Uterus (tissue), 4 donors: ENCODE results near the gene TNPO3. TPM values are rescaled to one million over a fixed set of nuclear protein-coding genes. Genes with fewer than 3 reads are reported as not detected.

Source experiments
- DNase-seq, 2 donors: peaks; one replicate each; pipeline ENCODE4 v3.0.0-alpha.2; 2019 to 2020
- H3K27ac ChIP-seq, 2 donors: fragments of 200-600 bp; sonication (generic); 1 replicate in 1 of 2; 2 replicates in 1 of 2; pipeline ENCODE4 v1.5.1; 2016 to 2018
- H3K27me3 ChIP-seq, 2 donors: fragments of 200-600 bp; sonication (generic); one replicate each; pipeline ENCODE4 v1.5.1; 2018 to 2019; ENCODE audit warnings: control low read depth in 1 of 2
- H3K36me3 ChIP-seq, 2 donors: fragments of 200-600 bp; sonication (generic); one replicate each; pipeline ENCODE4 v1.5.1; 2019; ENCODE audit warnings: control low read depth in 1 of 2
- H3K4me1 ChIP-seq, 2 donors: fragments of 200-600 bp; sonication (generic); one replicate each; pipeline ENCODE4 v1.5.1; 2018 to 2019; ENCODE audit warnings: control low read depth in 1 of 2
- H3K4me3 ChIP-seq, 2 donors: fragments of 200-600 bp; sonication (generic); 1 replicate in 1 of 2; 2 replicates in 1 of 2; pipeline ENCODE4 v1.5.1; 2018 to 2019; ENCODE audit warnings: mild to moderate bottlenecking in 1 of 2
- H3K9me3 ChIP-seq, 2 donors: fragments of 200-600 bp; sonication (generic); one replicate each; pipeline ENCODE4 v1.5.1; 2019; ENCODE audit warnings: control low read depth in 1 of 2
- CTCF ChIP-seq, 4 experiments: fragments of 200-600 bp in 2 of 4; fragments of 450-650 bp in 2 of 4; sonication (generic) in 2 of 4; IDR thresholded peaks; one replicate each; pipeline ENCODE4 v1.5.1; 2016 to 2019; ENCODE audit warnings: antibody characterized with exemption in 4 of 4, mild to moderate bottlenecking in 2 of 4, moderate library complexity in 1 of 4
- POLR2A ChIP-seq, 2 donors: fragments of 450-650 bp; IDR thresholded peaks; one replicate each; pipeline ENCODE4 v1.6.1; 2016; ENCODE audit warnings: antibody characterized with exemption in 2 of 2, mild to moderate bottlenecking in 1 of 2, moderate library complexity in 1 of 2
- intact Hi-C: fragments of 100-400 bp; cut with DNase I; formaldehyde crosslinking; loops from one replicate; pipeline ENCODE4 v1.15.1; 2023; ENCODE audit warnings: low total_unique reads
- total RNA-seq, 4 donors: library from RNA; depleted of rRNA in 3 of 4; stranded (reverse); fragments of >200 nt in 3 of 4; gene quantifications; one replicate each; pipeline versions ENCODE4 v1.1.0 to v1.2.4, GENCODE V29; 2014 to 2023
- donor health status: DM: yes; HTN: yes; CAD: no.

Gene TNPO3
- total RNA-seq, 4 donors from 2014 or later, result 14.6 to 57.9 (median 31.9) TPM

DNA sequence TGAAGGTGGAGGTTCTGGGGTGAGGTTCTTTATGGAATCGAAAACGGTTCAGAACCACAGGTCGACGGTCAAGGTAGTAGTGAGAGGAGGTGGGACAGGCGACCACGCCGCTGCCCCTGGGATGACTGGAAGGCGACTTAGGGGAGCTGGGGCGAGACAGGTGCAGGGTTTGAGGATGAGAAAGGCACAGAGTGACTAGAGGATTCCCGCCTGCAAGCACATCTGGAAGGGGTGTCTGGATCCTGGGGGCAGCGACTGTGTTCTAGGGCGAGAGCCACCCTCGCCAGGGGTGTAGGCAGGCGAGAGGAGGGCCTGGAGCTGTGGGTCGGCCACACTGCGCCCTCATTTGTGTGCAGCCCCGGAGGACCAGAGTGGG, 117.7 kb downstream of the TNPO3 start:
- no peak overlapping the region for H3K27ac ChIP-seq
- intact Hi-C loops, result no loop called here
- TF ChIP-seq CTCF (IDR thresholded peaks at IDR 0.05), result no peak
- H3K9me3 ChIP-seq, result no peaks in the 10 kb centered on the region
- no peak overlapping the region for H3K4me3 ChIP-seq
- no peak for DNase-seq
- H3K27me3 ChIP-seq, result no peaks in the 10 kb centered on the region
- H3K36me3 ChIP-seq, result no peaks in the 10 kb centered on the region
- peaks cover 0 to 11% of the 10 kb centered on the region in 2 donors for H3K4me1 ChIP-seq

- DNase-seq, result no peak
- intact Hi-C loops, result no loop called here
These were observed 118.1 kb downstream of the TNPO3 start for GRCh38 chr7:128936798-128937197.

GRCh38 chr7:128935342-128935730, 119.6 kb downstream of the TNPO3 start:
- no peak for DNase-seq
- Histone ChIP-seq H3K27me3 (no peaks in the 10 kb centered on the region), H3K4me3 (no peak overlapping the region), H3K4me1 (peaks cover 0 to 11% of the 10 kb centered on the region in 2 donors), H3K36me3 (no peaks in the 10 kb centered on the region), H3K9me3 (no peaks in the 10 kb centered on the region), H3K27ac (no peak overlapping the region)
- TF ChIP-seq CTCF (IDR thresholded peaks at IDR 0.05) (no peak), POLR2A (IDR thresholded peaks at IDR 0.05) (no peak)
- intact Hi-C loops, result no loop called here

More at GRCh38 chr7:128936798-128937197, 118.1 kb downstream of the TNPO3 start:
- Histone ChIP-seq H3K36me3 (no peaks in the 10 kb centered on the region), H3K4me1 (peaks cover 0 to 11% of the 10 kb centered on the region in 2 donors), H3K27me3 (no peaks in the 10 kb centered on the region), H3K9me3 (no peaks in the 10 kb centered on the region), H3K4me3 (no peak overlapping the region), H3K27ac (no peak overlapping the region)
- TF ChIP-seq CTCF (IDR thresholded peaks at IDR 0.05) (no peak), POLR2A (IDR thresholded peaks at IDR 0.05) (no peak)

- no peak overlapping the region for H3K4me3 ChIP-seq
- H3K9me3 ChIP-seq, result no peaks in the 10 kb centered on the region
- TF ChIP-seq CTCF (IDR thresholded peaks at IDR 0.05) (no peak), POLR2A (IDR thresholded peaks at IDR 0.05) (no peak)
- no peak overlapping the region for H3K27ac ChIP-seq
- intact Hi-C loops, result no loop called here
- DNase-seq, result no peak
- no peaks in the 10 kb centered on the region for H3K27me3 ChIP-seq
- peaks cover 0 to 11% of the 10 kb centered on the region in 2 donors for H3K4me1 ChIP-seq
- H3K36me3 ChIP-seq, result no peaks in the 10 kb centered on the region
These were observed 120.3 kb downstream of the TNPO3 start for GRCh38 chr7:128934361-128935341.

DNA sequence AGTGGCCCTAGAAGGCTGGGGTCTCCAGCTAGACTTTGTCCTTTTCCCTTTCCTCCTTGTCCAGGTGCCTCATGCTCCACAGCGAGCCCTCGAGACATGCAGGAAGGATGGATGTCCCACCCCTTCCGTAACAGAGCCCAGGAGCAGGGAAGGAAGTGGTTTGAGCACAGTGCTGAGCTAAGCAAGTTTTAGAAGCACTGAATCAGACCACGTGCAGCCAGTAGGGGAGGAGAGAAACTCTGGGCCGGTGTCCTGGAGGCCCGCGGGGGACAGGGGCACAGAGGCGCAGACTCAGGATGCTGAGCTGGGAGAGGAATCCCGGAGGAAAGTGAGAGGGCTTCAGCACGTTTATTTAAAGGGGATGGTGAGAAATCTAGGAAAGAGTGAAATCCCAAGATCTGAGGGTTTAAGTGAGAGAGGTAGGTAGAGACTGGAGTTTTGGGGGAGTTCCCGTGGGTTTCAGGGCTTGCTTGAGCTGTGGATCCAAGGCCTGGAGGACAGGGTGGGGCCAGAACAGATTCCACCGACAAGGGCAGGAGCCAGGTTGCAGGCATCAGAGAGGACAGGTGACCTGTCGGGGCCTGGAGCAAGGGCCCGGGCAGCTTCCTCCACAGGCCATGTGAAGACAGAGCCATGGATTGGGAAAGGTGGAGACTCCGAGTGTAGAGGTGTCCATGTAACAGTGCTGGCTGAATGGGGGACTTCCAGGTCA, 121.6 kb downstream of the TNPO3 start:
- Histone ChIP-seq H3K4me3 (no peak overlapping the region), H3K27me3 (no peaks in the 10 kb centered on the region), H3K9me3 (no peaks in the 10 kb centered on the region), H3K27ac (no peak overlapping the region), H3K4me1 (peaks cover 0 to 10% of the 10 kb centered on the region in 2 donors), H3K36me3 (no peaks in the 10 kb centered on the region)
- intact Hi-C loops, result no loop called here
- TF ChIP-seq POLR2A (IDR thresholded peaks at IDR 0.05), result no peak
- no peak for TF ChIP-seq CTCF (IDR thresholded peaks at IDR 0.05)
- no peak for DNase-seq
